LHCN-M2 (cell line): ENCODE measurements around the gene ENHO. TPM values are rescaled to one million over a fixed set of nuclear protein-coding genes. Genes with fewer than 3 reads are reported as not detected.
"Not testable (repeated sequence)": the region's sequence is repeated elsewhere in the genome, so short reads cannot be mapped to it uniquely, and the experiment has no call there.

Experiments
- DNase-seq: peaks from one replicate; pipeline ENCODE4 v3.0.0-alpha.2; 2012; ENCODE audit warnings: low read depth
- total RNA-seq: library from RNA; depleted of rRNA; stranded (reverse); fragments of >200 nt; gene quantifications from 2 replicates; pipeline ENCODE4 v1.2.3, GENCODE V29; 2014

Gene ENHO
- total RNA-seq, 1 experiment from 2014 or later: 0.29 TPM

DNA sequence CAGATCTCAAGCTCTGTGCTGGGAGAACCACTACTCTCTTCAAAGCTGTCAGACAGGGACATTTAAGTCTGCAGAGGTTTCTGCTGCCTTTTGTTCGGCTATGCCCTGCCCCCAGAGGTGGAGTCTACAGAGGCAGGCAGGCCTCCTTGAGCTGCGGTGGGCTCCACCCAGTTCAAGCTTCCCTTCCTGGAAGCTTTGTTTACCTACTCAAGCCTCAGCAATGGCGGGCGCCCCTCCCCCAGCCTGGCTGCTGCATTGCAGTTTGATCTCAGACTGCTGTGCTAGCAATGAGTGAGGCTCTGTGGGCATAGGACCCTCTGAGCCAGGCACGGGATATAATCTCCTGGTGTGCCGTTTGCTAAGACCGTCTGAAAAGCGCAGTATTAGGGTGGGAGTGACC lies 9.3 kb upstream of the ENHO start:
- DNase-seq: not testable (repeated sequence)

GRCh38 chr9:34526026-34526425 lies 3.2 kb upstream of the ENHO start:
- no peak for DNase-seq

DNA sequence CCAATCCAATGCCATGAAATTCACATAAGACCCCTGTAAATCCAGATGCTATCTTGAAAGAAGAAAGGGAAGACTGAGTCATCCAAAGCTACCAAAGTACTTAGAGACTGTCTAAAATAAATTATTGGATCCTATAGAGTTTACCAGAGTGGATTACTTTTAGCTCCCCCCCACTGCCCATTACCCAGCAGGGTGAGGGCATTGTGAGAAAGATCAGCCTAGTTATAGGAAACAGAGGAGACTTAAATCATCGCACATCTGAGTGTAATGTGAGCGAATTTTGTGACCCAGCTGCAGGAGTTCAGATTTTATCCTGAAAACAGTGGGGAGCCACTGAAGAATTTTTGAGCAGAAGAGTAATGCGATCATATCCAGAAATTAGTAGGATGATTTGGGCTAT lies 1.6 kb upstream of the ENHO start:
- no peak for DNase-seq

DNA sequence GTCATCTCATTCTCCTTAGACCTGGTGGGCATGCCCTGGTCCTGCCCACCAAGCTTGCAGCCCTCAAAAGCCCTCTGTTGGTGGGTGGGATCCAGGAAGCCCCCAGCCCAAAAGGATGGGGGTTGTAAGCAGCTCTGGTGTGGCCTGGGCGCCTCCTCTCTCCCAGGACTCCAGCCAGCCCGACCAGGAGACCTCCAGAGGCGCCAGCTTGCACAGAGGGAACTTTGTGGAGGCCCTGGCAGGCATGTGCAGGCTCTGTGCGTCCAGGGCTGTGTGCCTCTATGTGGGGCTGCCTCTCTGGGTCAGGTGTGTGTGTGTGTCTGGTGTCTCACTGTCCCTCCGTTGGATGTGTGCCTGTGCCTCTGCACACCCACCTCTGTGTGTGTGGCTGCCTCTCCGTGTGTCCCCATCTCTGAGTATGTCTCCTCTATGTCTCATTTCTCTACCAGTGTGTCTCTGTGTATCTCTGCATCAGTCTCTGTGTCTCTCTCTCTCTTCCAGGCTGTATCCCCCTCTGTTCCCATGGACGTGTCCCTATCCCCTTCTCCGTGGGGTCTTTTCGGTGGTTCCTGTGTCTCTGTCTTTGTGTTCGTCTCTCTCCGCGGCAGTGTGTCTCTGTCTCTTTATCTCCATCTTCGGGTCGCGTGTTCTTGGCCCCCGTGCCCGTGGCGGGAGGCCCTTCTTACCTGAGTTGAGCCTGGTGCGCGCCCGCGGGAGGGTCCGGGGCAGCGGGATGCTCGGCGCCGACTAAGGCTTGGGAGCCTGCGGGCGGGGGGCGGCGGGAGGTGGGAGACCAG lies 501 bp downstream of the ENHO start:
- DNase-seq: no peak

DNA sequence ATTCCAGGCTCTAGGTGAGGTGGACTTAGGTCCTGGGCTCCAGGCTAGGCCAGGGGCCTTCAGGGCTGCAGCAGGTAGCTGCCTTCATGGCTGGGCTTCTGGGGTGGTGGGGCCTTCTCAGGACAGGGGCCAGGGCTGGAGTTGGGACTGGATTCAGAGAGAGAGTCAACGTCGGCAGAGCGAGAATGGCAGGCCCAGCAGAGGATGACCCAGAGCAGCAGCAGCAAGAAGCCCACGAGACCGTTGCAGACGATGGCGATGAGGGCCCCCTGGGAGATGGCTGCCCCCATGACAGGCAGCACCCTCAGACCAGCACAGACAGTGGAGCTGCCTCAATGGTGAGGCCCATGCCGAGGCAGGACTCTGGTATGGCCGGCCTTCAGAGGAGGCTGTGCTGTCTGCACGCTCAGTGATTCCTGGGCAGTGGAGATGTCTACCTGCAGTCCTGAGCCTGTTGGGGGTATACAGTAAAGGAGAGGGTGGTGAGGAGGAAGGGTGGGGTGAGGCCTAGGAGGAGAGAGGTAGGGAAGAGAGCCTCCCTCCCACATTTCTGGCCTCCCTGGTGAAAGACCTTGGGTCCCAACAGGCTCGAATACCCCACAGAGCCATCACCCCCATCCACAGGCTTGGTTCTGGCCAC lies 1.3 kb downstream of the ENHO start:
- DNase-seq: no peak

DNA sequence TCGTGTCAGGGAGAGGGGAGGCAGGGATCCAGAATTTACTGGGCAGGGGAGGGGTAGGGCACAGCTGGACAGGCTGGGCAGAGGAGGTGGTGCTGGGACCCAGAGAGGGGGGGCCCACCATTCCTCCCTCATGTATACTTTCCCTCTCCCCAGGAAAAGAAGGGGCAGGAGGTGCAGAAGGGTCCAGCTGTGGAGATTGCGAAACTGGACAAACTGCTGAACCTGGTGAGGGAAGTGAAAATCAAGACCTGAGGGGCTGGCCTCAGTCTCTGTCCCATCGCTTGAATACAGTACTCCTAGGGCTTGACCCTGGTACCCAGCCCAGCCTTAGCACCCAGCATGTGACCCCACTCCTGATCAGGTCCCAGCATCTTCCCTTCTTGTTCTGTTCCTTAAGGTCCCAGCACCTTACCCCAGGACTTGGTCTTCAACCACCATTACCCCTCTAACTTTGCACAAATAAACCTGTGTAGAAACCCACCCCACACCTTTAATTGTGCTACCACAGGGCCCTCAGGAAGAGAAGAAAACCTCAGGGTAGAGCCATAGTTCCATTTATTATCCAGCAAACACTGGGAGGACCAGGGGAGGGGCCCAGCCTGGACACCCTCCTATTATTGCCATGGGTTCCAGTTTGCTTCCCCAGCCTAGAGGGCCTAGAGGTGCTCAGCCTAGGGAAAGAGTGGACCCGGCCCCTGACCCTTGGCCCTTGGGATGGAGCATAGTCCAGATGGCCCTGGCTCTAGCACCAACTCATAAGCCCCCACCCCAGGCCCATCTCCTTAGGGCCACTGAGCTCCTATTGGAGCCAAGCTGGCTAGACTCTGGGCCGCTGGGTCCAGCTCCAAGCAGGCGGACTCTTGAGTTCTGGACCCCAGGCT lies 2.0 kb downstream of the ENHO start:
- DNase-seq: no peak

GRCh38 chr9:34520096-34520495 lies 2.7 kb downstream of the ENHO start:
- no peak for DNase-seq

- DNase-seq: no peak
Measured at GRCh38 chr9:34519321-34520020, 3.3 kb downstream of the ENHO start.

DNA sequence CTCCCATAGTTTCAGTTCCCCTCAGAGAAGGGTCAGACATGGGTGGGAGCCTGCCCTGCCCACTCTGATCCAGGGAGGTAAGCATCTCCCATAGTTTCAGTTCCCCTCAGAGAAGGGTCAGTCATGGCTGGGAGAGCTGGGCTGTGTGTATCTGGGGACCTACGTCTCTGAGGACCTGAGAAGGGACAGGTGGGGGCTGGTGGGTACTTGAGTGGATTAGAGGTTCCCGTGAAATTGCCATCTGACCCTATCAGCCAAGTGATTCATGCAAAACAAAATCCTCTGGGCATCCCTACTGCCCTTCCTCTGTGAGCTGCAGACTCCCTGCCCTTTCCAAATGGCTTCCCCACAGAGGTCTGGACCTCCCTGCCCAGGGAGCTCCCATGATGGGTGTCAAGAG lies 3.9 kb downstream of the ENHO start:
- no peak for DNase-seq

GRCh38 chr9:34518110-34518616 lies 4.6 kb downstream of the ENHO start:
- DNase-seq: no peak

DNA sequence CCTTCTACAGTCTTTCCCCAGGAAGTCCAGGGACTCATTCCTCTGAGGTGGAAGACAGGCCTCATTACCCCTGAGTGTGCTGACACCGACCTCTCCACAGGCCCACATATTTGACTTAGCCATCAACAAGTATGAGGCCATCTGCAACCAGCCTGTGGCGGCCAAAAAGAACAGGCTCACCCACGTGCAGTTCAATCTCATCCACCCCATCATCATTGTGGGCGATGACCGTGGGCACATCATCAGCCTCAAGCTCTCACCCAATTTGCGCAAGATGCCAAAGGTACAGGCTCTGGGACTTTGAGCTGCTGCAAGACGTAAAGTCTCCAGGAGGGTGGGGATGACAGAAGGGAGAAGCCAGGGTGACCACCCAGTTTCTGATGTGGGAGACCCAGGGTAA lies 5.6 kb downstream of the ENHO start:
- no peak for DNase-seq

- DNase-seq: no peak
Measured at GRCh38 chr9:34515959-34516358, 6.8 kb downstream of the ENHO start.

DNA sequence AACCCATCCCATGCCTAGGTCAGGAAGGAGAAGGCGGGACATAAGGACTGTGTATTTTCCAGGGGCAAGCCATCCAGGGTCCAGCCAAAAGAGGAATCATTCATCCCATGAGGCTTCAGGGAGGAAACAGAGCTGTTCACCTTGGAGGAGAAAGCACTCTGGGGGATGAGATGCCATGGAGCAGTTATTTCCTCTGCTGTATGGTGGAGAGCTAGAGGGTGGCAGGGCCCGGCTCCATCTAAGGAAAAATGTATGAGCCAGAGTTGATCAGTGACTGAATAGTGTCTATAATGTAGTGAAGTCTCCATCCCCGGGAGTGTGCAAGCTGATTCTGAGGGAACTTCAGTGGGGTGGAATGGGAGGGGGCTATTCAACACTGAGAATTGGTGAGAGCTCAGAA lies 8.0 kb downstream of the ENHO start:
- no peak for DNase-seq

GRCh38 chr9:34514401-34514800 lies 8.4 kb downstream of the ENHO start:
- DNase-seq: no peak

DNA sequence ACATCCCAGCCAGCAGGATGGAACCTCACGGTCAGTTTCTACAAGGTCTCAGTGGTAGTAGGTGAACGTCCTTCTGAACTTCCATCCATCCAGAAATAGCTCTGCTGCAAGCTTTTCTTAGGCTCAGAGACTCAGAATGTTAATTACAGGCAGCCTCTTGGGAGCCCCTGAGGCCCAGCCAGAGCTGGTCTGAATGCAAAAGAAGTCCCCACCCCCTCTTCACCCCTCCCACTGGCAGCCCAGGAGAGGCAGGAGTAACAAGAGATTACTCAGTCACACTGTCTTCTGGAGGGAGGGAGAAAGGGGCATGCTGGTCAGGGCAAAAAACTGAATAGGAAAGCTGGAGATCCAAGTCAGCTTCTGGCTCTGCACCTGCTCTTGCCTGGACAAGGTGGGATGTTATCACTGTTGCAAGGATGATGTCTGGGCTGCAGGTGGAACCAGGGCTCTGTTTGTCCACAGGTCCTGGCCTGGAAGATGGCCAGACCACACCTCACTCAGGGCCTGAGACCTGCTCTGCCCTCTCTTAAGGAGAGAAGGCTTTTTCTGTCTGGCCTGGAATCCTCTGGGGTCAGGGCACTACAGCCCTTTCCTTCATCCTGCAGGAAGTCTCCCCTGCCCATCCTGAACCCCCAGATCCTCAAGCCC lies 9.1 kb downstream of the ENHO start:
- no peak for DNase-seq

DNA sequence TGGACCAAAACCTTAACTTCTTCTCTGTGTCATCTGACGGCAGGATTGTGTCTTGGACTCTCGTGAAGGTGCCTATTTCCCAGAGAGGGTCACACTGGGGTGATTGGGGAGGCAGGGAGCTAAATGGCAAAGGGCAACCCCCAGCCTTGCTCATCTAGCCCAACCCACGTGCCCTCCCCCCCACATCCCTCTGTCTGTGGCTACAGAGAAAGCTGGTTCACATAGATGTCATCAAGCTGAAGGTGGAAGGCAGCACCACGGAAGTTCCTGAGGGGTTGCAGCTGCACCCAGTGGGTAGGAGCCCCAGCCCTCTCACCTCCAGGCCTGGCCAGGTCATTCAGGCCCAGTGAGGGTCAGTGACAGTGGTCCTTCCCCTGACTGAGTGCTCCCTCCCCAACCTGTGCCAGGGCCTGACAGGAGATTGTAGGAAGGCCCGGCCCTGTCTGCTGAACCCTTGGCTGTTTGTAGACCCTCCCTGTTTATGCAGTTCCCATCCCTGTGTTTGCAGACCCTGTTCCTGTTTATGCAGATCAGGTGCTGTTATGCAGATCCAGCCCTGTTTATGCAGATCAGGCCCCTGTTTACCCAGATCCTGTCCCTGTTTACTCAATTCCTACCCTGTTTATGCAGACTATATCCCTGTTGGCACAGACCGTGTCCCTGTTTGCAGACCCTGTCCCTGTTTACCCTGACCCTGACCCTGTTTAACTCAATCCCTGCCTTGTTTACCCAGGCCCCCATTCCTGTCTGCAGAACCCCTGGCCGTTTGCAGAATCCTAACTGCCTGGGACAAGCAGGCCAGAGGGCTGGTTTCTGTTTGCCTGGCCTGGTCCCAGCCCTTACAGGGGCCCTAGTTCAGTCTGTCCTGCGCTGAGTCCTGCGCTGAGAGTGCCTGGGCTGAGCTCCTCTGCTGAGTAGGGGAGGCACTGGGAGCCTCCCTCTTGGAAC lies 10.4 kb downstream of the ENHO start:
- DNase-seq: no peak

DNA sequence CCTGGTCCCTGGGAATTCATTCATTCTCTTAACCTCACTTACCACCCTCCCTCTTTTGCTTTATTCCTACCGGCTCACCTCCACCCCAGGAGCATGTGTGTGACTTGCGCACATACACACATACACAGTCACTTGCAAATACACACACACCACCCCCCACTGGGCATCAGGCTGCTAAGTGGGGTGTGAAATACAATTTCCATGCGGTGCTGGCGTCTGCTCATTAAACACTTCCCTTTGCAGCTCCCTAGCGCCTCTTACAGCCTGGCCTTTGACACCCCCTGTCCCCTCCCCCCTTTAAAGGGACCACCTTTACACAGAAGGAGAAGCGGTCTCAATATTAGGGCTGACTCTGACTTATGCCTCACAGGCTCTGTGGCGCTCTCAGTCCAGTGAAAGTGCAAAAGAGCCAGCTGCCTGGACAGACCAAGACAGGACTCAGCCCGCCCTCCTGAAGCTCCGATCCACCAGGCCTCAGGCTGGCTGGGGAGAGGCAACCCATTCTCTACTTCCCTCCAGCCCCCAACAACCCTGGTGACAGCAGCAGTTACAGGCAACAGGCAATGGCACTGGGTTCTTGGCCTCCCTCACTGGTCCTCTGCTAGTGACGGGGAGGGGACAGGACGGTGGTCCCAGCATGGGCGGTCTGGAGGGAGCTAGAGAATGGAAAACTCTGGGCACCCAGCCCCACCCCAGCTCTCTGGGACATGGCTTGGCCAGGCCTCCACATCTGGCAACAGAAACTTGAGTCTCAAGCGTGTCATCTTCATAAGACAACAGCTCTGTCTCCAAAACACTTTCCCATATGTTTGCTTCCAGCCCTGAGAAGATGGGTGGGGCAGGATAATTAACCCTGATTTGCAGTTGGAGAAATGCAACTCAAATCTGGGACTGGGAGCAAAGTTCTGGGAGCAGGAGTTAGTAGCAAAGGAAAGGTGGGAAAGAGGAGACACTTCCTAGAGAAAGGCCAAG lies 12.0 kb downstream of the ENHO start:
- no peak for DNase-seq

DNA sequence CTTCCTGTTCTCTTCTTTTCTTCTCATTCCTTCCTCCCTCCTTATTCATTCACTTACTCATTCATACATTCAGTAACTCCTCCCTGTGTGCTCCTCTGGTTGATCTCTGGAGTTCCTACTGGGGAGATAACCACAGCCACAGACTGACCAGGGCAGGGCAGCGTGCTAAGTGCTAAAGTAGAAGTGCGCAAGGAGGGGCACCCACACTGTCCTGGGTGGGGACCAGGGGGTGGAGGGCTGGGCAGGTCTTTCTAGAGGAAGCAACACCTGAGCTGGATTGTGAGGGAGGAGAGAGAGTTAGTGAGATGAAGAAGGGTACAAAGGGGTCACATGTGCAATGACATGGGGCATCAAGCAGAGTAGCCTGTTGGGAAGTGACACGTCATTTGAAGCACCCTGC lies 13.8 kb downstream of the ENHO start:
- DNase-seq: no peak

GRCh38 chr9:34508463-34508862 lies 14.3 kb downstream of the ENHO start:
- DNase-seq: no peak
